ENCODE data around the gene PHF14.

DNA sequence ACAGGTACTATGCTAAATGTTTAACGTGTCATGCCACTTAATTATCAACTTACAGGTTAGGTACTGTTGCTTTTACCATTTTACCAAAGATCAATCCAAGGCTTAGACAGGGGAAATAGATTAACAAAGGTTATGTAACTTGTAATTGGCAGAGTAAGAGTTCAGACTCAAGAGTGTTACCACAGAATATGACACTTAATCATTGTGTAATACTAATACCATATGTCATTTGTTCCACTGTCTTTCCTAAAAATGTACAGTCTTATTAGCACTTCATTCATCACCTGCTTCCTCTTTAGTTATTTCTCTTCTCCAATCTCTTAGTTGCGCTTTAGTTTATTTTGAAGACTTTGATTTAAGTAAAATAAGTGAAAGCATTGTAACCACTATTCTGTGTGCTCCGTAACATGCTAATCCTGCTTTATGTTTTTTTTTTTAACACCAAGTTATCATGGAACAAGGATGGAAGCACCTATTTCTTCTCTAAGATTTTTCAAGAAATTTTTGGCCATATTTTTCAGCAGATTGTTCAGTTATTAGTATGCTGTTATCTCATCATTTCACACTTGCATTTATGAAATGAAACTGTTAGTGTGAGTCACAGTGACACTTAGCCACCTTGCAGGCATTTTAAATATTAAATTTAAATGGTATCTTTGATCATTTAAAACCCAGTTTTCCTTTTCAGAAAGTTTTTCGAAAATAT lies 197.3 kb downstream of the PHF14 start:
- no peak for TF ChIP-seq POLR2A (IDR thresholded peaks at IDR 0.05)
- TF ChIP-seq, protein P1, sequence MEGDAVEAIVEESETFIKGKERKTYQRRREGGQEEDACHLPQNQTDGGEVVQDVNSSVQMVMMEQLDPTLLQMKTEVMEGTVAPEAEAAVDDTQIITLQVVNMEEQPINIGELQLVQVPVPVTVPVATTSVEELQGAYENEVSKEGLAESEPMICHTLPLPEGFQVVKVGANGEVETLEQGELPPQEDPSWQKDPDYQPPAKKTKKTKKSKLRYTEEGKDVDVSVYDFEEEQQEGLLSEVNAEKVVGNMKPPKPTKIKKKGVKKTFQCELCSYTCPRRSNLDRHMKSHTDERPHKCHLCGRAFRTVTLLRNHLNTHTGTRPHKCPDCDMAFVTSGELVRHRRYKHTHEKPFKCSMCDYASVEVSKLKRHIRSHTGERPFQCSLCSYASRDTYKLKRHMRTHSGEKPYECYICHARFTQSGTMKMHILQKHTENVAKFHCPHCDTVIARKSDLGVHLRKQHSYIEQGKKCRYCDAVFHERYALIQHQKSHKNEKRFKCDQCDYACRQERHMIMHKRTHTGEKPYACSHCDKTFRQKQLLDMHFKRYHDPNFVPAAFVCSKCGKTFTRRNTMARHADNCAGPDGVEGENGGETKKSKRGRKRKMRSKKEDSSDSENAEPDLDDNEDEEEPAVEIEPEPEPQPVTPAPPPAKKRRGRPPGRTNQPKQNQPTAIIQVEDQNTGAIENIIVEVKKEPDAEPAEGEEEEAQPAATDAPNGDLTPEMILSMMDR (IDR thresholded peaks at IDR 0.05): no peak

Data from adrenal gland (tissue), 5 donors.